Uterus (tissue), 2 donors: ENCODE measurements around the gene BCAR3.
"Not testable (repeated sequence)": the region's sequence is repeated elsewhere in the genome, so short reads cannot be mapped to it uniquely, and the experiment has no call there.

Experiments used
- POLR2A ChIP-seq, 2 donors: fragments of 450-650 bp; IDR thresholded peaks; one replicate each; pipeline ENCODE4 v1.6.1; 2016; ENCODE audit warnings: antibody characterized with exemption in 2 of 2, mild to moderate bottlenecking in 1 of 2, moderate library complexity in 1 of 2
- TF ChIP-seq, protein P1 (sequence below), 4 experiments: fragments of 200-600 bp in 2 of 4; fragments of 450-650 bp in 2 of 4; sonication (generic) in 2 of 4; IDR thresholded peaks; one replicate each; pipeline ENCODE4 v1.5.1; 2016 to 2019; ENCODE audit warnings: antibody characterized with exemption in 4 of 4, mild to moderate bottlenecking in 2 of 4, moderate library complexity in 1 of 4

- TF ChIP-seq, protein P1, sequence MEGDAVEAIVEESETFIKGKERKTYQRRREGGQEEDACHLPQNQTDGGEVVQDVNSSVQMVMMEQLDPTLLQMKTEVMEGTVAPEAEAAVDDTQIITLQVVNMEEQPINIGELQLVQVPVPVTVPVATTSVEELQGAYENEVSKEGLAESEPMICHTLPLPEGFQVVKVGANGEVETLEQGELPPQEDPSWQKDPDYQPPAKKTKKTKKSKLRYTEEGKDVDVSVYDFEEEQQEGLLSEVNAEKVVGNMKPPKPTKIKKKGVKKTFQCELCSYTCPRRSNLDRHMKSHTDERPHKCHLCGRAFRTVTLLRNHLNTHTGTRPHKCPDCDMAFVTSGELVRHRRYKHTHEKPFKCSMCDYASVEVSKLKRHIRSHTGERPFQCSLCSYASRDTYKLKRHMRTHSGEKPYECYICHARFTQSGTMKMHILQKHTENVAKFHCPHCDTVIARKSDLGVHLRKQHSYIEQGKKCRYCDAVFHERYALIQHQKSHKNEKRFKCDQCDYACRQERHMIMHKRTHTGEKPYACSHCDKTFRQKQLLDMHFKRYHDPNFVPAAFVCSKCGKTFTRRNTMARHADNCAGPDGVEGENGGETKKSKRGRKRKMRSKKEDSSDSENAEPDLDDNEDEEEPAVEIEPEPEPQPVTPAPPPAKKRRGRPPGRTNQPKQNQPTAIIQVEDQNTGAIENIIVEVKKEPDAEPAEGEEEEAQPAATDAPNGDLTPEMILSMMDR (IDR thresholded peaks at IDR 0.05) = not testable (repeated sequence)
- TF ChIP-seq POLR2A (IDR thresholded peaks at IDR 0.05) = not testable (repeated sequence)
Measured at GRCh38 chr1:93661341-93661740, 20.3 kb downstream of the BCAR3 start.
